ENCODE data around the gene LRIT3.

- TF ChIP-seq, protein P1, sequence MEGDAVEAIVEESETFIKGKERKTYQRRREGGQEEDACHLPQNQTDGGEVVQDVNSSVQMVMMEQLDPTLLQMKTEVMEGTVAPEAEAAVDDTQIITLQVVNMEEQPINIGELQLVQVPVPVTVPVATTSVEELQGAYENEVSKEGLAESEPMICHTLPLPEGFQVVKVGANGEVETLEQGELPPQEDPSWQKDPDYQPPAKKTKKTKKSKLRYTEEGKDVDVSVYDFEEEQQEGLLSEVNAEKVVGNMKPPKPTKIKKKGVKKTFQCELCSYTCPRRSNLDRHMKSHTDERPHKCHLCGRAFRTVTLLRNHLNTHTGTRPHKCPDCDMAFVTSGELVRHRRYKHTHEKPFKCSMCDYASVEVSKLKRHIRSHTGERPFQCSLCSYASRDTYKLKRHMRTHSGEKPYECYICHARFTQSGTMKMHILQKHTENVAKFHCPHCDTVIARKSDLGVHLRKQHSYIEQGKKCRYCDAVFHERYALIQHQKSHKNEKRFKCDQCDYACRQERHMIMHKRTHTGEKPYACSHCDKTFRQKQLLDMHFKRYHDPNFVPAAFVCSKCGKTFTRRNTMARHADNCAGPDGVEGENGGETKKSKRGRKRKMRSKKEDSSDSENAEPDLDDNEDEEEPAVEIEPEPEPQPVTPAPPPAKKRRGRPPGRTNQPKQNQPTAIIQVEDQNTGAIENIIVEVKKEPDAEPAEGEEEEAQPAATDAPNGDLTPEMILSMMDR (IDR thresholded peaks at IDR 0.05): no peak
- TF ChIP-seq POLR2A (IDR thresholded peaks at IDR 0.05): no peak
These were observed 2.7 kb downstream of the LRIT3 start for GRCh38 chr4:109850601-109851000.
